ENCODE data around the gene VIL1. TPM values are rescaled to one million over a fixed set of nuclear protein-coding genes. Genes with fewer than 3 reads are reported as not detected.

The VIL1 gene
- total and polyA plus RNA-seq, 2 of the 13 experiments (the other 11 are each of a cell fraction or from before 2014, with no cell fraction given) = 287 to 301 TPM

GRCh38 chr2:218436992-218437391 lies 18.1 kb downstream of the VIL1 start (continued):
- TF ChIP-seq ZNF609 (CRISPR knock-in tag; IDR thresholded peaks at IDR 0.05; ENCODE audit: borderline replicate concordance) = no peak
- TF ChIP-seq HNRNPLL (IDR thresholded peaks at IDR 0.05; ENCODE audit: low read depth, low read length, poor library complexity, severe bottlenecking) = no peak
- TF ChIP-seq POLR2G (IDR thresholded peaks at IDR 0.05; ENCODE audit: low read depth, low read length) = no peak
- TF ChIP-seq HNRNPL (IDR thresholded peaks at IDR 0.05; ENCODE audit: low read depth, low read length) = no peak
- TF ChIP-seq MLX (CRISPR knock-in tag; IDR thresholded peaks at IDR 0.05) = no peak
- TF ChIP-seq NAIF1 (CRISPR knock-in tag; IDR thresholded peaks at IDR 0.05; ENCODE audit: borderline replicate concordance) = no peak
- no peak for TF ChIP-seq TP53 (CRISPR knock-in tag; conservative IDR thresholded peaks at IDR 0.05)
- no peak for TF ChIP-seq ZBTB39 (CRISPR knock-in tag; IDR thresholded peaks at IDR 0.05)
- no peak for TF ChIP-seq NR1H2 (CRISPR knock-in tag; IDR thresholded peaks at IDR 0.05; ENCODE audit: borderline replicate concordance, low read depth)
- no peak for TF ChIP-seq ZBTB26 (CRISPR knock-in tag; IDR thresholded peaks at IDR 0.05; ENCODE audit: borderline replicate concordance)
- TF ChIP-seq ZNF839 (CRISPR knock-in tag; IDR thresholded peaks at IDR 0.05; ENCODE audit: borderline replicate concordance) = no peak
- no peak for TF ChIP-seq SMAD9 (CRISPR knock-in tag; IDR thresholded peaks at IDR 0.05)

All from HepG2 (cell line).